Activated T-cell treated with anti-CD3 and anti-CD28 coated beads for 1 hour (primary cell): ENCODE data around the gene CHKB.

Experiments
- DNase-seq: peaks from one replicate; pipeline ENCODE4 v3.0.0-alpha.2; 2020; ENCODE audit warnings: low read depth

CHKB gene

GRCh38 chr22:50530580-50530876, 52.1 kb downstream of the CHKB start:
- no peak for DNase-seq

DNA sequence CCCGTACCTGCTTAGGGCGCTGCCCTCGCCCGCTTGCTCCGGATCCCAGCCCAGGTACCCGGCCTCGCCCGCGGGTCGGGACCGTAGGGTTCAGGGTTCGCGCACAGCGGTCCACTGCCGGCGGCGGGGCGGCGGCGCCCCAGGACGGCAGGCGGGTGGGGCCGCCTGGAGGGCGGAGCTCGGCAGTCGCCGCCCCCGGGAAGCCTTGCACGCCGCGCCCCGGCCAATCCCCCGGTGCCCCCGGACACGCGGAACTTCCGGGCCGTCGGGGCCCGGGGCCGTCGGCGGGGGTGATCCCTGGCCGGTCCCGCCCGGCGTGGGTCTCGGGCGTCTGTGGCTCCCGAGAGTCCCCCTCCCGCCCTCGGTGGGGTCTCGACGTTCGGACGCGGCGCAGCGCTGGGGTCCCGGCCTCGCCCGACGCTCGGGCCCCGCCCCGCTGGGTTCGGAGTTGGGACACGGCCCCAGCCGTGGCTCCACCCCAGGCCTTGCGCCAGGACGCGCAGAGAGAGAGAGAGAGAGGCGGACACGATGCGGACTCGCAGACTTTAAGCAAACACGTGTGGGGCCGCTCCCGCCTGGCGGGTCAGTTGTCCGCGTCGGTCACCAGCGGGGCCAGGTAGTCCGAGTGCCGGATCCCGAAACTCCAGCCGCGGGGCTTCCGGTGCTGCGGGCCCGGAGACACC, 52.6 kb downstream of the CHKB start, which contains the start of gene TYMP:
Gene TYMP (minus strand): TSS at position 116 of the 683 bp plus-strand sequence. CDS start 303 bp downstream, outside the sequence.
- DNase-seq: peak; percentile 52

DNA sequence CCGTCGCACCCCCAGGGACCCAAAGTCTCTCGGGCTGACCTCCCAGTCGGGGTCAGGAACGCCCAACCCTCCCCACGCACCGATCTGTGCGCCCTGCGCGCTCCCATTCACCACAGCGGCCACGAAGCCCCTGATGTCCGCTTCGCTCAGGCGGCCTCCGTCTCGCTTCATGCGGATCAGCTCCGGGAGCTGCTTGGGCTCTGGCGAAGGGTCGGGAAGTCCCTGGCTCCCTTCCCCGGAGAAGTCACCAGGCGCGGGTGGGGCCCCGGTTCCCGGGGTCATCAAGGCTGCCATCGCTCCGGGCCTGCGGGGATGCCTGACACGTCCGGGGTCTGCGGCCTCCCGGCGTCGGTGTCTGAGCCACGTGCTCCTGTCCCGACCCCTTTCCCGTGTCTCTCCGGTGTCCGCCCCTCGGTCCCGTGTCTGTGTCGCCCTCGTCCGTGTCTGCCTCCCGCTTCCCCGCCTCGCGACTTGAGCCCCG, 53.2 kb downstream of the CHKB start:
- no peak for DNase-seq
